OCI-LY3 (cell line): ENCODE results near the gene GPR31.
"Not testable (repeated sequence)": the region's sequence is repeated elsewhere in the genome, so short reads cannot be mapped to it uniquely, and the experiment has no call there.

Experiments used
- CTCF ChIP-seq: fragments of 200-600, 300-600 bp; sonication (generic); IDR thresholded peaks from 2 replicates; pipeline ENCODE4 v1.5.1; 2014; ENCODE audit warnings: antibody characterized with exemption, low read length, low read depth
- EZH2phosphoT487 ChIP-seq: fragments of 200-600 bp; shearing (Covaris generic); IDR thresholded peaks from 2 replicates; pipeline ENCODE4 v1.6.1; 2018; ENCODE audit warnings: antibody characterized with exemption, mixed run types, low read depth

- not testable (repeated sequence) for TF ChIP-seq CTCF, EZH2phosphoT487
Measured at GRCh38 chr6:167203261-167204058, 45.7 kb upstream of the GPR31 start.
